SK-N-SH (cell line): ENCODE results near the gene OPA1.

Source experiments
- CHD2 ChIP-seq: fragments of 150-350 bp; IDR thresholded peaks from 2 replicates; pipeline ENCODE4 v1.6.1; 2018; ENCODE audit warnings: low read length; ENCODE audit not compliant: partially characterized antibody
- EP300 ChIP-seq, 2 experiments: IDR thresholded peaks; 2 replicates each; pipeline versions ENCODE4 v1.4.0 to v1.6.1; 2012; ENCODE audit warnings: borderline replicate concordance in 1 of 2, low read depth in 1 of 2, low read length in 1 of 2
- EZH2phosphoT487 ChIP-seq: fragments of 200-600 bp; sonication (generic); IDR thresholded peaks from 2 replicates; pipeline ENCODE4 v1.6.1; 2017; ENCODE audit warnings: low read depth, mixed run types, mild to moderate bottlenecking, antibody characterized with exemption, moderate library complexity, borderline replicate concordance
- GATA2 ChIP-seq: sonication (generic); formaldehyde crosslinking; IDR thresholded peaks from 2 replicates; pipeline ENCODE4 v1.5.0; 2020; ENCODE audit warnings: mild to moderate bottlenecking, missing genetic modification reagents
- POLR2AphosphoS5 ChIP-seq: IDR thresholded peaks from 2 replicates; pipeline ENCODE4 v1.6.1; 2012; ENCODE audit warnings: low read depth, low read length
- RFX5 ChIP-seq: IDR thresholded peaks from 2 replicates; pipeline ENCODE4 v1.6.1; 2012; ENCODE audit warnings: mild to moderate bottlenecking, improper control_type of control experiment, low read length
- RXRA ChIP-seq: IDR thresholded peaks from 2 replicates; pipeline ENCODE4 v1.4.0; 2012; ENCODE audit warnings: low read depth, mild to moderate bottlenecking, borderline replicate concordance
- SIN3A ChIP-seq: IDR thresholded peaks from 2 replicates; pipeline ENCODE4 v1.6.1; 2012; ENCODE audit warnings: low read depth, mild to moderate bottlenecking, low read length, moderate library complexity, borderline replicate concordance
- YY1 ChIP-seq: IDR thresholded peaks from 2 replicates; pipeline ENCODE4 v1.4.0; 2012; ENCODE audit warnings: low read depth, mild to moderate bottlenecking
- TF ChIP-seq, protein P1 (sequence below): fragments of 150-350 bp; IDR thresholded peaks from 2 replicates; pipeline ENCODE4 v1.6.1; 2017; ENCODE audit warnings: antibody characterized with exemption, low read length, low read depth, borderline replicate concordance
- TF ChIP-seq, protein P2 (sequence below): fragments of 200-600 bp; sonication (generic); IDR thresholded peaks from 2 replicates; pipeline ENCODE4 v1.6.1; 2017; ENCODE audit warnings: antibody characterized with exemption, mild to moderate bottlenecking, moderate library complexity
- TF ChIP-seq, protein P3 (sequence below): IDR thresholded peaks from 2 replicates; pipeline ENCODE4 v1.6.1; 2012; ENCODE audit warnings: mild to moderate bottlenecking, low read depth, low read length, moderate library complexity
- TF ChIP-seq, protein P4 (sequence below): IDR thresholded peaks from 2 replicates; pipeline ENCODE4 v1.4.0; 2012; ENCODE audit warnings: low read depth, borderline replicate concordance

DNA sequence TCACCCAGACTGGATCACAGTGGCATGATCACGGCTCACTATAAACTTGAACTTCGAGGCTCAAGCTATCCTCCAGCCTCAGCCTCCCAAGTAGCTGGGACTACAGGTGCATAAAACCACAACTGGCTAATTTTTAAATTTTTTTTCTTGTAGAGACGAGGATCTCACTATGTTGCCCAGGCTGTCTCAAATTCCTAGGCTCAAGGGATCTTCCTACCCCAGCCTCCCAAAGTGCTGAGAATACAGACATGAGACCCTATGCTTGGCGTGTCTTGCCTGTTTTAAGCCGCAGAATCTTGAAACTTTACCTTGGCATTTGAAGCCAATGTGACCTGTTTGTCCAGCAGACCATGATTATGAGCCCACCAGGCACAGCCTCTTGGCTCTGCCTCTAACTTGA lies 119.9 kb downstream of the OPA1 start:
- TF ChIP-seq POLR2AphosphoS5 (no peak), EP300 (IDR thresholded peaks at IDR 0.05; ENCODE audit: borderline replicate concordance in 1 of 2, low read depth in 1 of 2, low read length in 1 of 2) (no peak), CHD2 (no peak), GATA2 (CRISPR knock-in tag) (no peak), RFX5 (no peak), SIN3A (no peak), YY1 (no peak), RXRA (no peak), EZH2phosphoT487 (no peak)
- TF ChIP-seq, protein P1, sequence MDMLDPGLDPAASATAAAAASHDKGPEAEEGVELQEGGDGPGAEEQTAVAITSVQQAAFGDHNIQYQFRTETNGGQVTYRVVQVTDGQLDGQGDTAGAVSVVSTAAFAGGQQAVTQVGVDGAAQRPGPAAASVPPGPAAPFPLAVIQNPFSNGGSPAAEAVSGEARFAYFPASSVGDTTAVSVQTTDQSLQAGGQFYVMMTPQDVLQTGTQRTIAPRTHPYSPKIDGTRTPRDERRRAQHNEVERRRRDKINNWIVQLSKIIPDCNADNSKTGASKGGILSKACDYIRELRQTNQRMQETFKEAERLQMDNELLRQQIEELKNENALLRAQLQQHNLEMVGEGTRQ, result no peak
- TF ChIP-seq, protein P2, sequence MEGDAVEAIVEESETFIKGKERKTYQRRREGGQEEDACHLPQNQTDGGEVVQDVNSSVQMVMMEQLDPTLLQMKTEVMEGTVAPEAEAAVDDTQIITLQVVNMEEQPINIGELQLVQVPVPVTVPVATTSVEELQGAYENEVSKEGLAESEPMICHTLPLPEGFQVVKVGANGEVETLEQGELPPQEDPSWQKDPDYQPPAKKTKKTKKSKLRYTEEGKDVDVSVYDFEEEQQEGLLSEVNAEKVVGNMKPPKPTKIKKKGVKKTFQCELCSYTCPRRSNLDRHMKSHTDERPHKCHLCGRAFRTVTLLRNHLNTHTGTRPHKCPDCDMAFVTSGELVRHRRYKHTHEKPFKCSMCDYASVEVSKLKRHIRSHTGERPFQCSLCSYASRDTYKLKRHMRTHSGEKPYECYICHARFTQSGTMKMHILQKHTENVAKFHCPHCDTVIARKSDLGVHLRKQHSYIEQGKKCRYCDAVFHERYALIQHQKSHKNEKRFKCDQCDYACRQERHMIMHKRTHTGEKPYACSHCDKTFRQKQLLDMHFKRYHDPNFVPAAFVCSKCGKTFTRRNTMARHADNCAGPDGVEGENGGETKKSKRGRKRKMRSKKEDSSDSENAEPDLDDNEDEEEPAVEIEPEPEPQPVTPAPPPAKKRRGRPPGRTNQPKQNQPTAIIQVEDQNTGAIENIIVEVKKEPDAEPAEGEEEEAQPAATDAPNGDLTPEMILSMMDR, result no peak
- TF ChIP-seq, protein P3, sequence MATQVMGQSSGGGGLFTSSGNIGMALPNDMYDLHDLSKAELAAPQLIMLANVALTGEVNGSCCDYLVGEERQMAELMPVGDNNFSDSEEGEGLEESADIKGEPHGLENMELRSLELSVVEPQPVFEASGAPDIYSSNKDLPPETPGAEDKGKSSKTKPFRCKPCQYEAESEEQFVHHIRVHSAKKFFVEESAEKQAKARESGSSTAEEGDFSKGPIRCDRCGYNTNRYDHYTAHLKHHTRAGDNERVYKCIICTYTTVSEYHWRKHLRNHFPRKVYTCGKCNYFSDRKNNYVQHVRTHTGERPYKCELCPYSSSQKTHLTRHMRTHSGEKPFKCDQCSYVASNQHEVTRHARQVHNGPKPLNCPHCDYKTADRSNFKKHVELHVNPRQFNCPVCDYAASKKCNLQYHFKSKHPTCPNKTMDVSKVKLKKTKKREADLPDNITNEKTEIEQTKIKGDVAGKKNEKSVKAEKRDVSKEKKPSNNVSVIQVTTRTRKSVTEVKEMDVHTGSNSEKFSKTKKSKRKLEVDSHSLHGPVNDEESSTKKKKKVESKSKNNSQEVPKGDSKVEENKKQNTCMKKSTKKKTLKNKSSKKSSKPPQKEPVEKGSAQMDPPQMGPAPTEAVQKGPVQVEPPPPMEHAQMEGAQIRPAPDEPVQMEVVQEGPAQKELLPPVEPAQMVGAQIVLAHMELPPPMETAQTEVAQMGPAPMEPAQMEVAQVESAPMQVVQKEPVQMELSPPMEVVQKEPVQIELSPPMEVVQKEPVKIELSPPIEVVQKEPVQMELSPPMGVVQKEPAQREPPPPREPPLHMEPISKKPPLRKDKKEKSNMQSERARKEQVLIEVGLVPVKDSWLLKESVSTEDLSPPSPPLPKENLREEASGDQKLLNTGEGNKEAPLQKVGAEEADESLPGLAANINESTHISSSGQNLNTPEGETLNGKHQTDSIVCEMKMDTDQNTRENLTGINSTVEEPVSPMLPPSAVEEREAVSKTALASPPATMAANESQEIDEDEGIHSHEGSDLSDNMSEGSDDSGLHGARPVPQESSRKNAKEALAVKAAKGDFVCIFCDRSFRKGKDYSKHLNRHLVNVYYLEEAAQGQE, result no peak
- TF ChIP-seq, protein P4, sequence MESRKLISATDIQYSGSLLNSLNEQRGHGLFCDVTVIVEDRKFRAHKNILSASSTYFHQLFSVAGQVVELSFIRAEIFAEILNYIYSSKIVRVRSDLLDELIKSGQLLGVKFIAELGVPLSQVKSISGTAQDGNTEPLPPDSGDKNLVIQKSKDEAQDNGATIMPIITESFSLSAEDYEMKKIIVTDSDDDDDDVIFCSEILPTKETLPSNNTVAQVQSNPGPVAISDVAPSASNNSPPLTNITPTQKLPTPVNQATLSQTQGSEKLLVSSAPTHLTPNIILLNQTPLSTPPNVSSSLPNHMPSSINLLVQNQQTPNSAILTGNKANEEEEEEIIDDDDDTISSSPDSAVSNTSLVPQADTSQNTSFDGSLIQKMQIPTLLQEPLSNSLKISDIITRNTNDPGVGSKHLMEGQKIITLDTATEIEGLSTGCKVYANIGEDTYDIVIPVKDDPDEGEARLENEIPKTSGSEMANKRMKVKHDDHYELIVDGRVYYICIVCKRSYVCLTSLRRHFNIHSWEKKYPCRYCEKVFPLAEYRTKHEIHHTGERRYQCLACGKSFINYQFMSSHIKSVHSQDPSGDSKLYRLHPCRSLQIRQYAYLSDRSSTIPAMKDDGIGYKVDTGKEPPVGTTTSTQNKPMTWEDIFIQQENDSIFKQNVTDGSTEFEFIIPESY, result no peak
